GM21723 (cell line): ENCODE results near the gene TFAP2A.

Source experiments
- ATAC-seq: cut with Tn5 transposase; IDR thresholded peaks from one replicate; pipeline ENCODE4 v1.9.1; 2021; ENCODE audit warnings: mild to moderate bottlenecking, moderate library complexity; ENCODE audit not compliant: unreplicated experiment

Gene TFAP2A

GRCh38 chr6:10413262-10413849, 1.5 kb downstream of the TFAP2A start:
- ATAC-seq, result peak; percentile 5

GRCh38 chr6:10412461-10413261, 2.2 kb downstream of the TFAP2A start:
- ATAC-seq, result peak; percentile 48

GRCh38 chr6:10411971-10412460, 2.9 kb downstream of the TFAP2A start:
- peak; percentile 57 for ATAC-seq

GRCh38 chr6:10411131-10411970, 3.5 kb downstream of the TFAP2A start:
- no peak for ATAC-seq

- no peak for ATAC-seq
Measured at GRCh38 chr6:10410207-10411050, 4.4 kb downstream of the TFAP2A start.

GRCh38 chr6:10409731-10410206, 5.1 kb downstream of the TFAP2A start:
- ATAC-seq, result no peak

- ATAC-seq, result no peak
Measured at GRCh38 chr6:10409233-10409721, 5.6 kb downstream of the TFAP2A start.

- ATAC-seq, result no peak
Measured at GRCh38 chr6:10408457-10408856, 6.4 kb downstream of the TFAP2A start.

- no peak for ATAC-seq
Measured at GRCh38 chr6:10407674-10408054, 7.2 kb downstream of the TFAP2A start.

GRCh38 chr6:10407018-10407673, 7.7 kb downstream of the TFAP2A start:
- no peak for ATAC-seq

- no peak for ATAC-seq
Measured at GRCh38 chr6:10406556-10406955, 8.3 kb downstream of the TFAP2A start.

GRCh38 chr6:10405513-10405900, 9.4 kb downstream of the TFAP2A start:
- no peak for ATAC-seq

GRCh38 chr6:10404799-10405512, 9.9 kb downstream of the TFAP2A start:
- no peak for ATAC-seq

GRCh38 chr6:10404107-10404798, 10.6 kb downstream of the TFAP2A start:
- peak; percentile 96 for ATAC-seq

GRCh38 chr6:10403385-10404106, 11.3 kb downstream of the TFAP2A start:
- ATAC-seq, result peak; percentile 32

- no peak for ATAC-seq
Measured at GRCh38 chr6:10402648-10403311, 12.1 kb downstream of the TFAP2A start.

GRCh38 chr6:10401632-10402223, 13.1 kb downstream of the TFAP2A start:
- no peak for ATAC-seq
